H1 (cell line): ENCODE measurements around the gene ZBTB16. TPM values are rescaled to one million over a fixed set of nuclear protein-coding genes. Genes with fewer than 3 reads are reported as not detected.

Experiments used
- CTCF ChIA-PET: fragments of 300-600 bp; sonication (Branson Sonifier 250); formaldehyde crosslinking; loops from one replicate; lab custom pipeline; 2021; ENCODE audit not compliant: partially characterized antibody; lab: Charles Lee
- POLR2A ChIA-PET: fragments of 300-600 bp; sonication (Branson Sonifier 250); formaldehyde crosslinking; loops from one replicate; lab custom pipeline; 2021; ENCODE audit warnings: inconsistent platforms; ENCODE audit not compliant: partially characterized antibody; lab: Charles Lee
- DNase-seq, 2 experiments: peaks; one replicate each; pipeline versions ENCODE4 v3.0.0 to v3.0.0-alpha.2; 2010 to 2022; ENCODE audit warnings: low spot score in 2 of 2, low read depth in 1 of 2, mixed read lengths in 1 of 2
- FAIRE-seq: peaks from 2 replicates; lab custom pipeline; 2011; peaks lifted over from hg19 to GRCh38; lab: Jason Lieb, UNC
- H2AFZ ChIP-seq: 2 replicates; pipeline ENCODE4 v1.8.1; 2012; ENCODE audit warnings: low read length, inconsistent platforms
- H2AK5ac ChIP-seq: 2 replicates; pipeline ENCODE4 v1.6.1; 2013; ENCODE audit warnings: low read depth, low read length
- H2BK120ac ChIP-seq: replicated peaks from 2 replicates; pipeline ENCODE3; 2013; ENCODE audit warnings: low read depth, low read length, inconsistent platforms
- H2BK12ac ChIP-seq: 2 replicates; pipeline ENCODE4 v1.6.1; 2013; ENCODE audit warnings: low read depth, low read length
- H2BK15ac ChIP-seq: 2 replicates; pipeline ENCODE4 v1.6.1; 2013; ENCODE audit warnings: low read length
- H2BK20ac ChIP-seq: 2 replicates; pipeline ENCODE4 v1.6.1; 2013; ENCODE audit warnings: low read length
- H2BK5ac ChIP-seq: 2 replicates; pipeline ENCODE4 v1.6.1; 2013; ENCODE audit warnings: low read depth, low read length
- H3K14ac ChIP-seq: 2 replicates; pipeline ENCODE4 v1.6.1; 2013; ENCODE audit warnings: inconsistent platforms; ENCODE audit not compliant: insufficient read length
- H3K18ac ChIP-seq: 2 replicates; pipeline ENCODE4 v1.6.1; 2013; ENCODE audit warnings: low read length; ENCODE audit errors: extremely low read depth
- H3K23ac ChIP-seq: 2 replicates; pipeline ENCODE4 v1.6.1; 2013; ENCODE audit warnings: inconsistent platforms; ENCODE audit not compliant: insufficient read length
- H3K23me2 ChIP-seq: 2 replicates; pipeline ENCODE4 v1.6.1; 2013; ENCODE audit warnings: low read depth, low read length
- H3K27ac ChIP-seq: 2 replicates; pipeline ENCODE4 v1.6.1; 2011; ENCODE audit warnings: low read depth, low read length, inconsistent platforms
- H3K27me3 ChIP-seq, 4 experiments: replicated peaks in 1 of 4; 1 replicate in 1 of 4; 2 replicates in 3 of 4; pipeline versions ENCODE4 v1.6.1 to v1.8.1; 2011 to 2013; ENCODE audit warnings: low read length in 3 of 4, mild to moderate bottlenecking in 3 of 4, inconsistent platforms in 2 of 4, mixed read lengths in 2 of 4, moderate library complexity in 1 of 4; ENCODE audit not compliant: control insufficient read depth in 3 of 4, insufficient read depth in 3 of 4; ENCODE audit errors: extremely low read depth in 1 of 4
- H3K36me3 ChIP-seq, 4 experiments: 2 replicates each; pipeline versions ENCODE4 v1.6.1 to v1.8.1; 2011 to 2013; ENCODE audit warnings: mild to moderate bottlenecking in 4 of 4, low read length in 3 of 4, moderate library complexity in 2 of 4, control low read depth in 1 of 4, inconsistent platforms in 1 of 4; ENCODE audit not compliant: insufficient read depth in 4 of 4, control insufficient read depth in 2 of 4
- H3K4ac ChIP-seq: replicated peaks from 2 replicates; pipeline ENCODE3; 2013; ENCODE audit warnings: low read length, low read depth, mixed read lengths, inconsistent platforms; ENCODE audit not compliant: insufficient read length
- H3K4me1 ChIP-seq, 4 experiments: replicated peaks in 1 of 4; 1 replicate in 1 of 4; 2 replicates in 3 of 4; pipeline versions ENCODE4 v1.6.1 to v1.8.1; 2011 to 2013; ENCODE audit warnings: low read length in 3 of 4, inconsistent platforms in 2 of 4, mixed read lengths in 1 of 4; ENCODE audit not compliant: insufficient read depth in 4 of 4, control insufficient read depth in 3 of 4
- H3K4me2 ChIP-seq, 2 experiments: 2 replicates each; pipeline versions ENCODE4 v1.6.1 to v1.8.1; 2011 to 2013; ENCODE audit warnings: low read depth in 2 of 2, low read length in 2 of 2, control low read depth in 1 of 2, inconsistent platforms in 1 of 2, mild to moderate bottlenecking in 1 of 2; ENCODE audit not compliant: insufficient read depth in 1 of 2
- H3K4me3 ChIP-seq, 4 experiments: fragments of 200-600, 300-600 bp in 1 of 4; sonication (generic), shearing (Covaris generic), sonication (Bioruptor Twin) in 1 of 4; 2 replicates each; pipeline versions ENCODE4 v1.5.1 to v1.8.1; 2011 to 2016; ENCODE audit warnings: low read length in 4 of 4, low read depth in 3 of 4, control low read depth in 2 of 4, inconsistent platforms in 2 of 4, mild to moderate bottlenecking in 2 of 4, mixed read lengths in 1 of 4, moderate library complexity in 1 of 4; ENCODE audit not compliant: insufficient read depth in 2 of 4; ENCODE audit errors: extremely low read depth in 1 of 4
- H3K56ac ChIP-seq: replicated peaks from 2 replicates; pipeline ENCODE3; 2013; ENCODE audit warnings: low read depth, mild to moderate bottlenecking, mixed read lengths, low read length, inconsistent platforms; ENCODE audit not compliant: insufficient read length
- H3K79me1 ChIP-seq: 2 replicates; pipeline ENCODE4 v1.6.1; 2013; ENCODE audit warnings: low read depth, low read length, control low read depth
- H3K79me2 ChIP-seq, 2 experiments: 2 replicates each; pipeline versions ENCODE4 v1.6.1 to v1.8.1; 2012 to 2013; ENCODE audit warnings: low read length in 2 of 2, mild to moderate bottlenecking in 2 of 2, inconsistent platforms in 1 of 2; ENCODE audit not compliant: insufficient read depth in 2 of 2, control insufficient read depth in 1 of 2
- H3K9ac ChIP-seq, 4 experiments: replicated peaks in 1 of 4; 1 replicate in 1 of 4; 2 replicates in 3 of 4; pipeline versions ENCODE4 v1.6.1 to v1.8.1; 2011 to 2013; ENCODE audit warnings: low read depth in 3 of 4, low read length in 3 of 4, control low read depth in 2 of 4, mild to moderate bottlenecking in 2 of 4, moderate library complexity in 2 of 4, inconsistent platforms in 1 of 4; ENCODE audit errors: extremely low read depth in 1 of 4
- H3K9me3 ChIP-seq, 2 experiments: 2 replicates each; pipeline versions ENCODE4 v1.6.1 to v1.8.1; 2012 to 2013; ENCODE audit warnings: mild to moderate bottlenecking in 2 of 2, moderate library complexity in 2 of 2, control low read depth in 1 of 2, inconsistent platforms in 1 of 2, low read depth in 1 of 2, low read length in 1 of 2, mixed read lengths in 1 of 2; ENCODE audit not compliant: insufficient read depth in 2 of 2
- H4K20me1 ChIP-seq, 2 experiments: replicated peaks in 1 of 2; 2 replicates each; pipeline versions ENCODE3 to v1.8.1; 2011 to 2013; ENCODE audit warnings: inconsistent platforms in 2 of 2, low read length in 2 of 2, mild to moderate bottlenecking in 1 of 2; ENCODE audit not compliant: insufficient read depth in 2 of 2, control insufficient read depth in 1 of 2
- H4K5ac ChIP-seq: 2 replicates; pipeline ENCODE4 v1.6.1; 2013; ENCODE audit warnings: low read length, low read depth, mixed read lengths, inconsistent platforms; ENCODE audit not compliant: insufficient read length
- H4K8ac ChIP-seq: 2 replicates; pipeline ENCODE4 v1.8.0; 2013; ENCODE audit warnings: mild to moderate bottlenecking, moderate library complexity, low read length, inconsistent platforms; ENCODE audit not compliant: insufficient read depth; ENCODE audit errors: extremely low read depth
- H4K91ac ChIP-seq: replicated peaks from 2 replicates; pipeline ENCODE3; 2013; ENCODE audit warnings: low read length, mixed read lengths, inconsistent platforms; ENCODE audit not compliant: insufficient read length
- CTBP2 ChIP-seq: IDR thresholded peaks from 2 replicates; pipeline ENCODE4 v1.7.0; 2011; ENCODE audit warnings: borderline replicate concordance, mild to moderate bottlenecking, moderate library complexity, mixed read lengths, low read length; ENCODE audit not compliant: insufficient read depth, insufficient read length
- FOSL1 ChIP-seq: IDR thresholded peaks from 2 replicates; pipeline ENCODE4 v1.6.1; 2011; ENCODE audit warnings: mild to moderate bottlenecking, low read depth, low read length, moderate library complexity; ENCODE audit not compliant: insufficient read depth
- HDAC2 ChIP-seq, 2 experiments: fragments of 300-600 bp in 1 of 2; sonication (generic) in 1 of 2; IDR thresholded peaks; 2 replicates each; pipeline ENCODE4 v1.6.1; 2011 to 2012; ENCODE audit warnings: low read depth in 2 of 2, low read length in 2 of 2, mild to moderate bottlenecking in 2 of 2, moderate library complexity in 2 of 2, borderline replicate concordance in 1 of 2, inconsistent platforms in 1 of 2
- HDAC6 ChIP-seq: IDR thresholded peaks from one replicate; pipeline ENCODE4 v1.7.1; 2012; ENCODE audit warnings: low read depth, mild to moderate bottlenecking, inconsistent platforms, low read length, moderate library complexity
- JUND ChIP-seq: IDR thresholded peaks from 2 replicates; pipeline ENCODE4 v1.6.1; 2011; ENCODE audit warnings: mild to moderate bottlenecking, improper control_type of control experiment, low read length
- MAFK ChIP-seq: IDR thresholded peaks from 2 replicates; pipeline ENCODE4 v1.6.1; 2012; ENCODE audit warnings: low read depth, mild to moderate bottlenecking, improper control_type of control experiment, low read length
- MAX ChIP-seq: IDR thresholded peaks from 2 replicates; pipeline ENCODE4 v1.6.1; 2012; ENCODE audit warnings: inconsistent platforms
- POU5F1 ChIP-seq: IDR thresholded peaks from 2 replicates; pipeline ENCODE4 v1.6.1; 2011; ENCODE audit warnings: low read depth, mild to moderate bottlenecking, low read length, moderate library complexity
- RAD21 ChIP-seq, 2 experiments: IDR thresholded peaks in 1 of 2; conservative IDR thresholded peaks in 1 of 2; 2 replicates each; pipeline ENCODE4 v1.6.1; 2011; ENCODE audit warnings: low read depth in 2 of 2, low read length in 2 of 2, improper control_type of control experiment in 1 of 2, inconsistent platforms in 1 of 2, mild to moderate bottlenecking in 1 of 2, moderate library complexity in 1 of 2
- SP2 ChIP-seq: IDR thresholded peaks from 2 replicates; pipeline ENCODE4 v1.6.1; 2012; ENCODE audit warnings: mild to moderate bottlenecking, low read length, inconsistent platforms
- YY1 ChIP-seq: IDR thresholded peaks from 2 replicates; pipeline ENCODE4 v1.6.1; 2011; ENCODE audit warnings: low read depth, mild to moderate bottlenecking, low read length
- WGBS, 2 experiments: shearing (Covaris generic) in 1 of 2; methylation state at CpG; one replicate each; pipeline versions ENCODE4 v1.1.6 to v1.1.7; 2013 to 2015; ENCODE audit warnings: low lambda C conversion rate in 2 of 2, mixed read lengths in 2 of 2, inconsistent platforms in 1 of 2, low coverage in 1 of 2, missing lambda C conversion rate in 1 of 2; ENCODE audit not compliant: insufficient replicate concordance in 2 of 2, insufficient coverage in 1 of 2, insufficient read length in 1 of 2; ENCODE audit errors: extremely low coverage in 1 of 2, missing lambda C conversion rate in 1 of 2; 5-methylcytosine and 5-hydroxymethylcytosine counted together
- polyA plus RNA-seq, 7 experiments: library from polyadenylated mRNA; depleted of rRNA in 3 of 7; stranded (reverse) in 5 of 7; unstranded in 2 of 7; fragments of >200 nt in 5 of 7; fragments of 200-250 nt in 2 of 7; gene quantifications; 1 replicate in 5 of 7; 2 replicates in 1 of 7; 4 replicates in 1 of 7; pipeline versions ENCODE4 v1.2.1 to v1.2.3, GENCODE V29; 2011 to 2013; ENCODE audit warnings: missing spikeins in 2 of 7, mixed read lengths in 2 of 7
- total RNA-seq: library from RNA; stranded (reverse); fragmentation: NEBNext Ultra II Directional; extraction: Animal tissue kit (Norgen Biotek cat#: 25700); gene quantifications from 2 replicates; pipeline ENCODE4 v1.2.1, GENCODE V29; 2021
- TF ChIP-seq, protein P1 (sequence below): IDR thresholded peaks from 2 replicates; pipeline ENCODE4 v1.6.1; 2011; ENCODE audit warnings: low read length, improper control_type of control experiment

Gene ZBTB16
- total and polyA plus RNA-seq, 2 of the 8 experiments (the other 6 are each of a cell fraction or from before 2014, with no cell fraction given), result 0.12 to 0.61 TPM

DNA sequence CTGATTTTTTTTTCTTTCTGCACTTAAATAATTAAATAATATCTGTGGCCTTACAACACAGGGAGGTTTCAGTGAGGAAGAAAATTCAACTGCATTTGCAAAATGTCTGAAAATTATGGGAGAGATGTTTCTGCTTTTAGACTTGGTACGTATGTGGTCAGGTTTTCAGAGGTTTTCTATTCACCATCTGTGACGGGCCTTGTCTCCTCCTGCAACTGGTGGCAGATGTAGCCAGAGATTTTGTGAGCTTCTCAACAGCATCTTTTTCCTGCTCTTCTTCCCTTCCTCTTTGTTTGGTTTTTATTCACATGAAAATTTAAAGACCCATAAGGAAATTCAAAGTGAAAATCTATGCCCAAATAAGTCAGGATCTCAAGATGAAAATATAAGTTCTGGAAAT lies 38.3 kb downstream of the ZBTB16 start:
- H3K18ac ChIP-seq, result no peak overlapping the region
- H2AK5ac ChIP-seq, result no peak overlapping the region
- H3K36me3 ChIP-seq, result no peaks in the 10 kb centered on the region
- H3K27me3 ChIP-seq, result no peaks in the 10 kb centered on the region
- CTCF ChIA-PET, result interaction anchor here (1.1 to 1.4 kb wide), 3 partner anchors 20 to 202 kb away, joined by 3 to 4 read pairs (median 3); no protein-coding TSS in a partner anchor
- H3K27ac ChIP-seq, result no peak overlapping the region
- no peak overlapping the region for H2AFZ ChIP-seq
- no peak overlapping the region for H4K8ac ChIP-seq
- H2BK12ac ChIP-seq, result no peak overlapping the region
- no peak overlapping the region for H2BK120ac ChIP-seq
- 100% methylated on average over 2 of the region's 2 CpGs; no CpG with 5 or more reads in 1 of the 2 experiments for WGBS, 2 experiments
- H4K20me1 ChIP-seq, result no peaks in the 10 kb centered on the region
- DNase-seq (no peak), FAIRE-seq (no peak)
- H3K79me1 ChIP-seq, result no peaks in the 10 kb centered on the region; the same call in 1 of the 2 replicates
- no peak overlapping the region for H3K23ac ChIP-seq
- POLR2A ChIA-PET, result no interaction called here
- no peaks in the 10 kb centered on the region for H3K79me2 ChIP-seq
- no peak overlapping the region for H2BK5ac ChIP-seq
- no peak overlapping the region for H2BK15ac ChIP-seq
- H3K4me1 ChIP-seq, result no peaks in the 10 kb centered on the region
- no peaks in the 10 kb centered on the region for H3K23me2 ChIP-seq
- H4K5ac ChIP-seq, result no peak overlapping the region
- no peak overlapping the region for H3K4me3 ChIP-seq
- H3K56ac ChIP-seq, result no peak overlapping the region
- H2BK20ac ChIP-seq, result no peak overlapping the region
- H4K91ac ChIP-seq, result no peak overlapping the region
- no peaks in the 10 kb centered on the region for H3K9me3 ChIP-seq
- no peak overlapping the region for H3K4ac ChIP-seq
- no peak overlapping the region for H3K9ac ChIP-seq
- H3K4me2 ChIP-seq, result no peak overlapping the region
- H3K14ac ChIP-seq, result no peak overlapping the region
- no peak for TF ChIP-seq YY1
- TF ChIP-seq MAFK, result no peak
- no peak for TF ChIP-seq SP2
- no peak for TF ChIP-seq POU5F1
- no peak for TF ChIP-seq RAD21 (IDR thresholded peaks at IDR 0.05 in 1 of 2, conservative IDR thresholded peaks at IDR 0.05 in 1 of 2; ENCODE audit: low read depth in 2 of 2, low read length in 2 of 2)
- TF ChIP-seq, protein P1, sequence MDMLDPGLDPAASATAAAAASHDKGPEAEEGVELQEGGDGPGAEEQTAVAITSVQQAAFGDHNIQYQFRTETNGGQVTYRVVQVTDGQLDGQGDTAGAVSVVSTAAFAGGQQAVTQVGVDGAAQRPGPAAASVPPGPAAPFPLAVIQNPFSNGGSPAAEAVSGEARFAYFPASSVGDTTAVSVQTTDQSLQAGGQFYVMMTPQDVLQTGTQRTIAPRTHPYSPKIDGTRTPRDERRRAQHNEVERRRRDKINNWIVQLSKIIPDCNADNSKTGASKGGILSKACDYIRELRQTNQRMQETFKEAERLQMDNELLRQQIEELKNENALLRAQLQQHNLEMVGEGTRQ, result no peak
- TF ChIP-seq JUND, result no peak
- TF ChIP-seq HDAC6, result no peak
- no peak for TF ChIP-seq MAX
- no peak for TF ChIP-seq FOSL1
- TF ChIP-seq HDAC2 (IDR thresholded peaks at IDR 0.05; ENCODE audit: borderline replicate concordance in 1 of 2, low read depth in 2 of 2, low read length in 2 of 2), result no peak
- no peak for TF ChIP-seq CTBP2
